H9 (cell line): ENCODE measurements around the gene NEDD4. TPM values are rescaled to one million over a fixed set of nuclear protein-coding genes. Genes with fewer than 3 reads are reported as not detected.

Experiments used
- DNase-seq: peaks from one replicate; pipeline ENCODE4 v3.0.0-alpha.2; 2017
- H2AFZ ChIP-seq: one replicate; pipeline ENCODE4 v1.6.1; 2013; ENCODE audit warnings: mild to moderate bottlenecking, low read length, control low read depth, moderate library complexity
- H2AK5ac ChIP-seq: 2 replicates; pipeline ENCODE4 v1.6.1; 2013; ENCODE audit warnings: low read length, control low read depth, mixed read lengths; ENCODE audit not compliant: insufficient read length
- H2BK120ac ChIP-seq: one replicate; pipeline ENCODE4 v1.6.1; 2013; ENCODE audit warnings: low read depth, mild to moderate bottlenecking, low read length, control low read depth, inconsistent platforms; ENCODE audit not compliant: poor library complexity, severe bottlenecking
- H2BK12ac ChIP-seq: 2 replicates; pipeline ENCODE4 v1.6.1; 2013; ENCODE audit warnings: low read length, control low read depth, mixed read lengths, low read depth; ENCODE audit not compliant: insufficient read length
- H2BK15ac ChIP-seq: 2 replicates; pipeline ENCODE4 v1.6.1; 2013; ENCODE audit warnings: low read depth, low read length, control low read depth
- H2BK20ac ChIP-seq: one replicate; pipeline ENCODE4 v1.6.1; 2013; ENCODE audit warnings: low read depth, mild to moderate bottlenecking, low read length, control low read depth, inconsistent platforms; ENCODE audit not compliant: poor library complexity, severe bottlenecking
- H2BK5ac ChIP-seq: 2 replicates; pipeline ENCODE4 v1.6.1; 2013; ENCODE audit warnings: low read length, control low read depth, mixed read lengths; ENCODE audit not compliant: insufficient read length
- H3K14ac ChIP-seq: 2 replicates; pipeline ENCODE4 v1.6.1; 2013; ENCODE audit warnings: low read length, control low read depth; ENCODE audit not compliant: insufficient read depth
- H3K18ac ChIP-seq: 2 replicates; pipeline ENCODE4 v1.6.1; 2013; ENCODE audit warnings: low read depth, mild to moderate bottlenecking, mixed read lengths, low read length, control low read depth; ENCODE audit not compliant: insufficient read length
- H3K23ac ChIP-seq: 2 replicates; pipeline ENCODE4 v1.6.1; 2013; ENCODE audit warnings: low read length, control low read depth, mixed read lengths, low read depth; ENCODE audit not compliant: insufficient read length
- H3K23me2 ChIP-seq: 2 replicates; pipeline ENCODE4 v1.6.1; 2013; ENCODE audit warnings: low read depth, mild to moderate bottlenecking, mixed read lengths, low read length, control low read depth; ENCODE audit not compliant: insufficient read length, poor library complexity, severe bottlenecking
- H3K27ac ChIP-seq: 2 replicates; pipeline ENCODE4 v1.5.1; 2013; ENCODE audit warnings: low read length, control low read depth, mixed read lengths, low read depth; ENCODE audit not compliant: insufficient read length
- H3K27me3 ChIP-seq: 2 replicates; pipeline ENCODE4 v1.6.1; 2013; ENCODE audit warnings: low read length, control low read depth, inconsistent platforms; ENCODE audit not compliant: insufficient read depth
- H3K4ac ChIP-seq: 2 replicates; pipeline ENCODE4 v1.6.1; 2013; ENCODE audit warnings: low read depth, mild to moderate bottlenecking, control low read depth, inconsistent platforms, low read length, moderate library complexity
- H3K4me1 ChIP-seq: 2 replicates; pipeline ENCODE4 v1.6.1; 2013; ENCODE audit warnings: low read length, control low read depth, inconsistent platforms; ENCODE audit not compliant: insufficient read depth
- H3K4me2 ChIP-seq: 2 replicates; pipeline ENCODE4 v1.6.1; 2013; ENCODE audit warnings: low read length, control low read depth, mixed read lengths; ENCODE audit not compliant: insufficient read length, insufficient read depth
- H3K56ac ChIP-seq: 2 replicates; pipeline ENCODE4 v1.6.1; 2013; ENCODE audit warnings: low read depth, mild to moderate bottlenecking, mixed read lengths, low read length, control low read depth; ENCODE audit not compliant: insufficient read length
- H3K79me1 ChIP-seq: 2 replicates; pipeline ENCODE4 v1.6.1; 2013; ENCODE audit warnings: low read depth, mild to moderate bottlenecking, moderate library complexity, low read length, control low read depth, inconsistent platforms; ENCODE audit not compliant: insufficient read depth, poor library complexity, severe bottlenecking
- H3K79me2 ChIP-seq: 2 replicates; pipeline ENCODE4 v1.6.1; 2013; ENCODE audit warnings: low read length, control low read depth, inconsistent platforms; ENCODE audit not compliant: insufficient read depth
- H3K9ac ChIP-seq: 2 replicates; pipeline ENCODE4 v1.6.1; 2013; ENCODE audit warnings: low read length, control low read depth, mixed read lengths; ENCODE audit not compliant: insufficient read length; ENCODE audit errors: extremely low read depth
- H3K9me3 ChIP-seq: one replicate; pipeline ENCODE4 v1.6.1; 2013; ENCODE audit warnings: low read depth, low read length, inconsistent platforms; ENCODE audit not compliant: control insufficient read depth
- H3T11ph ChIP-seq: one replicate; pipeline ENCODE4 v1.6.1; 2013; ENCODE audit warnings: mild to moderate bottlenecking, low read length, control low read depth, inconsistent platforms
- H4K20me1 ChIP-seq: one replicate; pipeline ENCODE4 v1.6.1; 2013; ENCODE audit not compliant: control insufficient read depth, insufficient read length, insufficient read depth
- H4K5ac ChIP-seq: 2 replicates; pipeline ENCODE4 v1.6.1; 2013; ENCODE audit warnings: low read depth, mild to moderate bottlenecking, mixed read lengths, low read length, control low read depth; ENCODE audit not compliant: insufficient read length
- H4K8ac ChIP-seq: replicated peaks from 2 replicates; pipeline ENCODE4 v1.6.1; 2013; ENCODE audit warnings: low read length, control low read depth, mixed read lengths, low read depth; ENCODE audit not compliant: insufficient read length
- H4K91ac ChIP-seq: 2 replicates; pipeline ENCODE4 v1.6.1; 2013; ENCODE audit warnings: low read depth, mild to moderate bottlenecking, moderate library complexity, mixed read lengths, low read length, control low read depth; ENCODE audit not compliant: insufficient read length
- H3K27ac Mint-ChIP-seq, 3 experiments: 2 replicates in 2 of 3; 3 replicates in 1 of 3; pipeline ENCODE4 v1.8.0; 2020 to 2021; ENCODE audit warnings: mixed read lengths in 3 of 3, mild to moderate bottlenecking in 1 of 3, moderate library complexity in 1 of 3
- H3K27me3 Mint-ChIP-seq: 2 replicates; pipeline ENCODE4 v1.8.0; 2021; ENCODE audit warnings: low read depth, mild to moderate bottlenecking, moderate library complexity, mixed read lengths
- H3K36me3 Mint-ChIP-seq, 3 experiments: 2 replicates in 2 of 3; 3 replicates in 1 of 3; pipeline ENCODE4 v1.8.0; 2020 to 2021; ENCODE audit warnings: low read depth in 3 of 3, mixed read lengths in 3 of 3; ENCODE audit not compliant: insufficient read depth in 1 of 3
- H3K4me1 Mint-ChIP-seq, 2 experiments: 2 replicates each; pipeline ENCODE4 v1.8.0; 2020; ENCODE audit warnings: mixed read lengths in 2 of 2
- H3K4me3 Mint-ChIP-seq, 2 experiments: 2 replicates in 1 of 2; 3 replicates in 1 of 2; pipeline ENCODE4 v1.8.0; 2020 to 2021; ENCODE audit warnings: mild to moderate bottlenecking in 2 of 2, mixed read lengths in 2 of 2, moderate library complexity in 1 of 2
- H3K9me3 Mint-ChIP-seq, 2 experiments: 2 replicates in 1 of 2; 3 replicates in 1 of 2; pipeline ENCODE4 v1.8.0; 2020; ENCODE audit warnings: mild to moderate bottlenecking in 2 of 2, mixed read lengths in 2 of 2, moderate library complexity in 1 of 2
- WGBS: extraction: QIAGEN DNeasy Blood & Tissue Kit; methylation state at CpG from one replicate; pipeline ENCODE4 v1.1.7; 2013; ENCODE audit warnings: missing lambda C conversion rate, low lambda C conversion rate, mixed read lengths; ENCODE audit not compliant: insufficient read length; ENCODE audit errors: extremely low coverage; 5-methylcytosine and 5-hydroxymethylcytosine counted together
- total RNA-seq: library from RNA; stranded (reverse); gene quantifications from 2 replicates; pipeline ENCODE4 v1.2.1, GENCODE V29; 2021
- TF ChIP-seq, protein P1 (sequence below): fragments of 200-600 bp; sonication (generic); conservative IDR thresholded peaks from 3 replicates; pipeline ENCODE4 v1.8.0; 2021; ENCODE audit warnings: antibody characterized with exemption, mild to moderate bottlenecking

NEDD4 gene
- total RNA-seq, 1 experiment from 2014 or later = 9.6 TPM

DNA sequence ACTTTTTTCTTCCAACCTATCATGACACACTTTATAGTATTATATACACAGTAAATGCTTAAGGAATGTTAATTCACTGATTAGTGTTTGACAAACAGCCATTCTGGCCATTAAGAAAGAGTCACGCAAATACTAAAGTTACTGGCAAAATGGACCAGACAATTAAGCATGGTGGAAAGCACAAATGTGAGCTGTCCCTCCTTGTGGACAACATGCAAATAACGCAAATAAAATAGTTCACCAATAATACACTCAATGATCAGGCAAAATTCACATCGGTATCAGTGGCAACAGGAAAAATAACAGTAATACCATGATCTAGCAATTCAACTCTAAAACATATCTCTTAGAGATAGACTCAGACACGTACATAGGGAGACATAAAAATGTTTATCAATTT lies 71.7 kb downstream of the NEDD4 start:
- H3K4ac ChIP-seq = no peak overlapping the region
- no peak overlapping the region for H4K91ac ChIP-seq
- no CpG with 5 or more reads among the region's 4 CpGs for WGBS
- no peak overlapping the region for H2BK20ac ChIP-seq
- H2AK5ac ChIP-seq = no peak overlapping the region
- Mint-ChIP-seq H3K27me3 (no peaks in the 10 kb centered on the region), H3K27ac (no peak overlapping the region), H3K36me3 (no peaks in the 10 kb centered on the region), H3K9me3 (no peaks in the 10 kb centered on the region), H3K4me3 (no peak overlapping the region), H3K4me1 (peaks cover 3 to 4% of the 10 kb centered on the region in 2 experiments; a peak in 1 of 4 replicates)
- H2BK12ac ChIP-seq = no peak overlapping the region
- H2AFZ ChIP-seq = no peak overlapping the region
- H3K23me2 ChIP-seq = no peaks in the 10 kb centered on the region
- H2BK15ac ChIP-seq = no peak overlapping the region
- no peak overlapping the region for H3K27ac ChIP-seq
- no peak overlapping the region for H3K4me2 ChIP-seq
- no peak overlapping the region for H4K5ac ChIP-seq
- no peak overlapping the region for H3K23ac ChIP-seq
- H3K18ac ChIP-seq = no peak overlapping the region
- H2BK5ac ChIP-seq = no peak overlapping the region
- H3K56ac ChIP-seq = no peak overlapping the region
- H3K14ac ChIP-seq = no peak overlapping the region
- no peaks in the 10 kb centered on the region for H3K79me1 ChIP-seq
- no peak overlapping the region for H2BK120ac ChIP-seq
- H3K9me3 ChIP-seq = no peaks in the 10 kb centered on the region
- H4K20me1 ChIP-seq = no peaks in the 10 kb centered on the region
- H3K27me3 ChIP-seq = no peaks in the 10 kb centered on the region
- no peak for DNase-seq
- no peak overlapping the region for H3T11ph ChIP-seq
- TF ChIP-seq, protein P1, sequence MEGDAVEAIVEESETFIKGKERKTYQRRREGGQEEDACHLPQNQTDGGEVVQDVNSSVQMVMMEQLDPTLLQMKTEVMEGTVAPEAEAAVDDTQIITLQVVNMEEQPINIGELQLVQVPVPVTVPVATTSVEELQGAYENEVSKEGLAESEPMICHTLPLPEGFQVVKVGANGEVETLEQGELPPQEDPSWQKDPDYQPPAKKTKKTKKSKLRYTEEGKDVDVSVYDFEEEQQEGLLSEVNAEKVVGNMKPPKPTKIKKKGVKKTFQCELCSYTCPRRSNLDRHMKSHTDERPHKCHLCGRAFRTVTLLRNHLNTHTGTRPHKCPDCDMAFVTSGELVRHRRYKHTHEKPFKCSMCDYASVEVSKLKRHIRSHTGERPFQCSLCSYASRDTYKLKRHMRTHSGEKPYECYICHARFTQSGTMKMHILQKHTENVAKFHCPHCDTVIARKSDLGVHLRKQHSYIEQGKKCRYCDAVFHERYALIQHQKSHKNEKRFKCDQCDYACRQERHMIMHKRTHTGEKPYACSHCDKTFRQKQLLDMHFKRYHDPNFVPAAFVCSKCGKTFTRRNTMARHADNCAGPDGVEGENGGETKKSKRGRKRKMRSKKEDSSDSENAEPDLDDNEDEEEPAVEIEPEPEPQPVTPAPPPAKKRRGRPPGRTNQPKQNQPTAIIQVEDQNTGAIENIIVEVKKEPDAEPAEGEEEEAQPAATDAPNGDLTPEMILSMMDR = peak; percentile 22; the same call in 1 of the 3 replicates
- H3K9ac ChIP-seq = no peak overlapping the region
- H3K79me2 ChIP-seq = no peaks in the 10 kb centered on the region
- H4K8ac ChIP-seq = no peak overlapping the region
- H3K4me1 ChIP-seq = no peaks in the 10 kb centered on the region
